ENCODE data around the gene DGCR6L. TPM values are rescaled to one million over a fixed set of nuclear protein-coding genes. Genes with fewer than 3 reads are reported as not detected.
"Not testable (repeated sequence)": the region's sequence is repeated elsewhere in the genome, so short reads cannot be mapped to it uniquely, and the experiment has no call there.

DGCR6L gene
- polyA plus RNA-seq (2013, experiment 1 of 4): 50.2 TPM
- polyA plus RNA-seq (2013, experiment 2 of 4): 38.1 TPM
- 47.2 TPM for polyA plus RNA-seq (2013, experiment 3 of 4)
- polyA plus RNA-seq (2013, experiment 4 of 4): 46.1 TPM

GRCh38 chr22:20319745-20320658 lies at the start of gene DGCR6L:
TSS of gene DGCR6L (minus strand) at chr22:20320060. CDS start at chr22:20319988, 72 bp downstream.
- Histone ChIP-seq H3K27me3 (ENCODE audit: control insufficient read depth, insufficient read depth, low read length, poor library complexity, severe bottlenecking) (no peaks in the 10 kb centered on the region), H3K36me3 (ENCODE audit: control insufficient read depth, insufficient read depth, low read length) (no peaks in the 10 kb centered on the region), H3K9me3 (ENCODE audit: control insufficient read depth, low read length) (no peaks in the 10 kb centered on the region), H3K27ac (ENCODE audit: insufficient read depth, low read depth, low read length, poor library complexity, severe bottlenecking) (peak within 1 kb of the TSS; percentile 61), H3K4me1 (ENCODE audit: control insufficient read depth, insufficient read depth, low read length) (peaks cover 6% of the 10 kb centered on the region), H3K4me3 (ENCODE audit: insufficient read depth, low read depth, low read length) (peak within 1 kb of the TSS; percentile 82)
- 0% methylated on average over 98 of the region's 98 CpGs for WGBS, 2 experiments

GRCh38 chr22:20368875-20369274 lies 49.0 kb upstream of the DGCR6L start:
- not testable (repeated sequence) for H3K27ac ChIP-seq (ENCODE audit: insufficient read depth, low read depth, low read length, poor library complexity, severe bottlenecking); H3K36me3 ChIP-seq (ENCODE audit: control insufficient read depth, insufficient read depth, low read length); H3K4me1 ChIP-seq (ENCODE audit: control insufficient read depth, insufficient read depth, low read length); H3K27me3 ChIP-seq (ENCODE audit: control insufficient read depth, insufficient read depth, low read length, poor library complexity, severe bottlenecking); H3K9me3 ChIP-seq (ENCODE audit: control insufficient read depth, low read length); H3K4me3 ChIP-seq (ENCODE audit: insufficient read depth, low read depth, low read length)
- 90 to 94% methylated on average over 8 to 9 of the region's 9 CpGs for WGBS, 2 experiments

GRCh38 chr22:20366841-20367240 lies 47.0 kb upstream of the DGCR6L start:
- not testable (repeated sequence) for H3K9me3 ChIP-seq (ENCODE audit: control insufficient read depth, low read length); H3K27me3 ChIP-seq (ENCODE audit: control insufficient read depth, insufficient read depth, low read length, poor library complexity, severe bottlenecking); H3K4me1 ChIP-seq (ENCODE audit: control insufficient read depth, insufficient read depth, low read length); H3K4me3 ChIP-seq (ENCODE audit: insufficient read depth, low read depth, low read length); H3K27ac ChIP-seq (ENCODE audit: insufficient read depth, low read depth, low read length, poor library complexity, severe bottlenecking); H3K36me3 ChIP-seq (ENCODE audit: control insufficient read depth, insufficient read depth, low read length)
- 89 to 93% methylated on average over 8 to 9 of the region's 9 CpGs for WGBS, 2 experiments

GRCh38 chr22:20364335-20365260 lies 44.7 kb upstream of the DGCR6L start:
- H3K27ac ChIP-seq (ENCODE audit: insufficient read depth, low read depth, low read length, poor library complexity, severe bottlenecking); H3K36me3 ChIP-seq (ENCODE audit: control insufficient read depth, insufficient read depth, low read length); H3K9me3 ChIP-seq (ENCODE audit: control insufficient read depth, low read length); H3K4me3 ChIP-seq (ENCODE audit: insufficient read depth, low read depth, low read length); H3K27me3 ChIP-seq (ENCODE audit: control insufficient read depth, insufficient read depth, low read length, poor library complexity, severe bottlenecking); H3K4me1 ChIP-seq (ENCODE audit: control insufficient read depth, insufficient read depth, low read length): not testable (repeated sequence)
- 81% methylated on average over 9 to 10 of the region's 11 CpGs for WGBS, 2 experiments

GRCh38 chr22:20362403-20362802 lies 42.5 kb upstream of the DGCR6L start:
- H3K9me3 ChIP-seq (ENCODE audit: control insufficient read depth, low read length); H3K36me3 ChIP-seq (ENCODE audit: control insufficient read depth, insufficient read depth, low read length); H3K4me1 ChIP-seq (ENCODE audit: control insufficient read depth, insufficient read depth, low read length); H3K27ac ChIP-seq (ENCODE audit: insufficient read depth, low read depth, low read length, poor library complexity, severe bottlenecking); H3K4me3 ChIP-seq (ENCODE audit: insufficient read depth, low read depth, low read length); H3K27me3 ChIP-seq (ENCODE audit: control insufficient read depth, insufficient read depth, low read length, poor library complexity, severe bottlenecking): not testable (repeated sequence)
- 91 to 92% methylated on average over 8 to 10 of the region's 10 CpGs for WGBS, 2 experiments

GRCh38 chr22:20361752-20362229 lies 41.9 kb upstream of the DGCR6L start:
- not testable (repeated sequence) for H3K27ac ChIP-seq (ENCODE audit: insufficient read depth, low read depth, low read length, poor library complexity, severe bottlenecking); H3K4me3 ChIP-seq (ENCODE audit: insufficient read depth, low read depth, low read length); H3K4me1 ChIP-seq (ENCODE audit: control insufficient read depth, insufficient read depth, low read length); H3K36me3 ChIP-seq (ENCODE audit: control insufficient read depth, insufficient read depth, low read length); H3K27me3 ChIP-seq (ENCODE audit: control insufficient read depth, insufficient read depth, low read length, poor library complexity, severe bottlenecking); H3K9me3 ChIP-seq (ENCODE audit: control insufficient read depth, low read length)
- WGBS, 2 experiments: 94 to 95% methylated on average over 54 of the region's 54 CpGs

- not testable (repeated sequence) for H3K27me3 ChIP-seq (ENCODE audit: control insufficient read depth, insufficient read depth, low read length, poor library complexity, severe bottlenecking); H3K27ac ChIP-seq (ENCODE audit: insufficient read depth, low read depth, low read length, poor library complexity, severe bottlenecking)
Measured at GRCh38 chr22:20360866-20361751, 41.2 kb upstream of the DGCR6L start.

GRCh38 chr22:20360261-20360660 lies 40.4 kb upstream of the DGCR6L start:
- H3K4me1 ChIP-seq (ENCODE audit: control insufficient read depth, insufficient read depth, low read length); H3K9me3 ChIP-seq (ENCODE audit: control insufficient read depth, low read length); H3K4me3 ChIP-seq (ENCODE audit: insufficient read depth, low read depth, low read length); H3K27me3 ChIP-seq (ENCODE audit: control insufficient read depth, insufficient read depth, low read length, poor library complexity, severe bottlenecking); H3K27ac ChIP-seq (ENCODE audit: insufficient read depth, low read depth, low read length, poor library complexity, severe bottlenecking); H3K36me3 ChIP-seq (ENCODE audit: control insufficient read depth, insufficient read depth, low read length): not testable (repeated sequence)
- 94 to 95% methylated on average over 55 of the region's 60 CpGs for whole genome bisulfite sequencing, 2 experiments

More at GRCh38 chr22:20360866-20361751, 41.2 kb upstream of the DGCR6L start:
- H3K4me1 ChIP-seq (ENCODE audit: control insufficient read depth, insufficient read depth, low read length); H3K36me3 ChIP-seq (ENCODE audit: control insufficient read depth, insufficient read depth, low read length); H3K9me3 ChIP-seq (ENCODE audit: control insufficient read depth, low read length); H3K4me3 ChIP-seq (ENCODE audit: insufficient read depth, low read depth, low read length): not testable (repeated sequence)
- 93 to 95% methylated on average over 133 to 134 of the region's 145 CpGs for WGBS, 2 experiments

- H3K36me3 ChIP-seq (ENCODE audit: control insufficient read depth, insufficient read depth, low read length); H3K27me3 ChIP-seq (ENCODE audit: control insufficient read depth, insufficient read depth, low read length, poor library complexity, severe bottlenecking); H3K9me3 ChIP-seq (ENCODE audit: control insufficient read depth, low read length); H3K4me3 ChIP-seq (ENCODE audit: insufficient read depth, low read depth, low read length); H3K4me1 ChIP-seq (ENCODE audit: control insufficient read depth, insufficient read depth, low read length); H3K27ac ChIP-seq (ENCODE audit: insufficient read depth, low read depth, low read length, poor library complexity, severe bottlenecking): not testable (repeated sequence)
- WGBS, 2 experiments: 96 to 97% methylated on average over 63 to 66 of the region's 103 CpGs
Measured at GRCh38 chr22:20358503-20359239, 38.8 kb upstream of the DGCR6L start.
